ENCODE data around the gene RANBP9. TPM values are rescaled to one million over a fixed set of nuclear protein-coding genes. Genes with fewer than 3 reads are reported as not detected.

Gene RANBP9
- total RNA-seq, 1 donor from 2014 or later: 33.2 TPM

GRCh38 chr6:13700232-13700631 is 11.4 kb downstream of the RANBP9 start:
- no peaks in the 10 kb centered on the region for H3K36me3 ChIP-seq
- no peak overlapping the region for H3K4me3 ChIP-seq
- H3K4me1 ChIP-seq: peaks cover 70% of the 10 kb centered on the region
- intact Hi-C loops (cut with micrococcal nuclease): loop anchor here (10.0 kb wide), 1 partner anchor 75 kb away; no protein-coding TSS in a partner anchor
- no peak for DNase-seq
- H3K27ac ChIP-seq (replicated peaks): no peak overlapping the region
- H3K9me3 ChIP-seq (replicated peaks): no peaks in the 10 kb centered on the region
- no peaks in the 10 kb centered on the region for H3K27me3 ChIP-seq (ENCODE audit: low read depth)
- no peak for TF ChIP-seq CTCF (IDR thresholded peaks at IDR 0.05; ENCODE audit: borderline replicate concordance)

- Histone ChIP-seq H3K36me3 (no peaks in the 10 kb centered on the region), H3K27ac (replicated peaks) (no peak overlapping the region), H3K4me3 (no peak overlapping the region), H3K4me1 (peaks cover 74% of the 10 kb centered on the region), H3K9me3 (replicated peaks) (no peaks in the 10 kb centered on the region), H3K27me3 (ENCODE audit: low read depth) (no peaks in the 10 kb centered on the region)
- intact Hi-C loops (cut with micrococcal nuclease): no loop called here
- no peak for DNase-seq
- no peak for TF ChIP-seq CTCF (IDR thresholded peaks at IDR 0.05; ENCODE audit: borderline replicate concordance)
These were observed 12.9 kb downstream of the RANBP9 start for GRCh38 chr6:13698715-13699114.

- DNase-seq: no peak
- Histone ChIP-seq H3K9me3 (replicated peaks) (no peaks in the 10 kb centered on the region), H3K27ac (replicated peaks) (no peak overlapping the region), H3K4me3 (no peak overlapping the region), H3K36me3 (no peaks in the 10 kb centered on the region), H3K4me1 (peaks cover 73% of the 10 kb centered on the region), H3K27me3 (ENCODE audit: low read depth) (no peaks in the 10 kb centered on the region)
- no peak for TF ChIP-seq CTCF (IDR thresholded peaks at IDR 0.05; ENCODE audit: borderline replicate concordance)
- intact Hi-C loops (cut with micrococcal nuclease): no loop called here
These were observed 13.8 kb downstream of the RANBP9 start for GRCh38 chr6:13697857-13698256.

- Histone ChIP-seq H3K27ac (replicated peaks) (no peak overlapping the region), H3K36me3 (no peaks in the 10 kb centered on the region), H3K4me1 (peaks cover 64% of the 10 kb centered on the region), H3K9me3 (replicated peaks) (no peaks in the 10 kb centered on the region), H3K27me3 (ENCODE audit: low read depth) (no peaks in the 10 kb centered on the region), H3K4me3 (no peak overlapping the region)
- intact Hi-C loops (cut with micrococcal nuclease): no loop called here
- no peak for TF ChIP-seq CTCF (IDR thresholded peaks at IDR 0.05; ENCODE audit: borderline replicate concordance)
- DNase-seq: no peak
These were observed 15.4 kb downstream of the RANBP9 start for GRCh38 chr6:13696226-13696625.

- no peak for TF ChIP-seq CTCF (IDR thresholded peaks at IDR 0.05; ENCODE audit: borderline replicate concordance)
- no peak for DNase-seq
- no peaks in the 10 kb centered on the region for H3K9me3 ChIP-seq (replicated peaks)
- no peak overlapping the region for H3K4me3 ChIP-seq
- intact Hi-C loops (cut with micrococcal nuclease): no loop called here
- H3K4me1 ChIP-seq: peaks cover 63% of the 10 kb centered on the region
- H3K36me3 ChIP-seq: no peaks in the 10 kb centered on the region
- H3K27me3 ChIP-seq (ENCODE audit: low read depth): no peaks in the 10 kb centered on the region
- H3K27ac ChIP-seq (replicated peaks): no peak overlapping the region
These were observed 16.4 kb downstream of the RANBP9 start for GRCh38 chr6:13695252-13695651.

- H3K4me1 ChIP-seq: peaks cover 60% of the 10 kb centered on the region
- no peaks in the 10 kb centered on the region for H3K27me3 ChIP-seq (ENCODE audit: low read depth)
- H3K36me3 ChIP-seq: no peaks in the 10 kb centered on the region
- no peak overlapping the region for H3K27ac ChIP-seq (replicated peaks)
- TF ChIP-seq CTCF (IDR thresholded peaks at IDR 0.05; ENCODE audit: borderline replicate concordance): no peak
- no peak for DNase-seq
- intact Hi-C loops (cut with micrococcal nuclease): no loop called here
- H3K9me3 ChIP-seq (replicated peaks): no peaks in the 10 kb centered on the region
- H3K4me3 ChIP-seq: no peak overlapping the region
These were observed 17.1 kb downstream of the RANBP9 start for GRCh38 chr6:13694562-13694961.
